Measurements from ENCODE around the gene ELFN1. TPM values are rescaled to one million over a fixed set of nuclear protein-coding genes. Genes with fewer than 3 reads are reported as not detected.

ELFN1 gene
- total RNA-seq, 2 donors from 2014 or later, result 0.06 to 0.19 TPM

DNA sequence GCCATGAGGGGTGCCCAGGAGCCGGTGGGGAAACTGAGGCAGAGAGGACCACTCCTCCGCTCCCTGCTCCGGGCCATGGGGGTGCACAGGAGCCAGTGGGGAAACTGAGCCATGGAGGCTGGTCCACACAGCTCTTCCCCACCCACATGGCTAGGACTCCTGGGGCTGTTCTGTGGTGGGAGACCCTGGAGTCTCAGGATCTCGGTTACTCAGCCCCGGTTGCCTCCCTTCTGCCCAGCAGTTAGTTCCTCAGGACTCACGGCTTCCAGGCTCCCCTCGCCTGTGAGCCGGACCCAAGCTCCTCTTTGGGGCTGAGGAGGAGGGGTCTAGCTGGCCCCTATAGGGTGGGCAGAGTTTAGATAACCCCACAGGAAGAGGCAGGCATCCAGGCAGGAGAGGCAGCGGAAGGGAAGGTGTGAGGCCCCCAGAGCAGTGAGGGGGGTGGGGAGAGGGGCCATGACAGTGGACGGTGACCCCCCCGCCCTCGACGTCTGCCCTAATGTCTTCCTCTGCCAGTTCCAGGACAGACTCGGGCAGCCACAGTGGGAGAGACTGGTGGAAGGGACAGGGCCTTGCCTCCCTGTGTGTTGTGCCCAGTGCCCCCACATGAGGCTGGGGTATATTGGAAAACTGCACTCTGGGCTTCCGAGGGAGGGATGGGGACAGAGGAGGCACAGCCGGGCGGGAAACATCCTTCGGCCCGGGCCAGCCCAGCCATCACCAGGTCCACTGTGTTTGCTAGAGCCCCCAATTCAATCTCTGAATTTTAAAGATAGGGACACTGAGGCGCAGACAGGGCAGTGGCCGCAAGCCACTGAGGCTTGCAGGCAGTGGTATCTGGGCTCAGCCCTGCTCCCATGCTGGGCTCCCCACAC is 4.3 kb downstream of the ELFN1 start:
- H3K9me3 Mint-ChIP-seq, result no peaks in the 10 kb centered on the region
- no peaks in the 10 kb centered on the region for H3K36me3 Mint-ChIP-seq (ENCODE audit: low read depth)
- no peak for ATAC-seq (replicated peaks)
- H3K27ac Mint-ChIP-seq, result no peak overlapping the region
- no peak overlapping the region for H3K4me3 Mint-ChIP-seq
- H3K27me3 Mint-ChIP-seq, result peaks cover 5% of the 10 kb centered on the region
- H3K4me1 Mint-ChIP-seq, result no peaks in the 10 kb centered on the region

DNA sequence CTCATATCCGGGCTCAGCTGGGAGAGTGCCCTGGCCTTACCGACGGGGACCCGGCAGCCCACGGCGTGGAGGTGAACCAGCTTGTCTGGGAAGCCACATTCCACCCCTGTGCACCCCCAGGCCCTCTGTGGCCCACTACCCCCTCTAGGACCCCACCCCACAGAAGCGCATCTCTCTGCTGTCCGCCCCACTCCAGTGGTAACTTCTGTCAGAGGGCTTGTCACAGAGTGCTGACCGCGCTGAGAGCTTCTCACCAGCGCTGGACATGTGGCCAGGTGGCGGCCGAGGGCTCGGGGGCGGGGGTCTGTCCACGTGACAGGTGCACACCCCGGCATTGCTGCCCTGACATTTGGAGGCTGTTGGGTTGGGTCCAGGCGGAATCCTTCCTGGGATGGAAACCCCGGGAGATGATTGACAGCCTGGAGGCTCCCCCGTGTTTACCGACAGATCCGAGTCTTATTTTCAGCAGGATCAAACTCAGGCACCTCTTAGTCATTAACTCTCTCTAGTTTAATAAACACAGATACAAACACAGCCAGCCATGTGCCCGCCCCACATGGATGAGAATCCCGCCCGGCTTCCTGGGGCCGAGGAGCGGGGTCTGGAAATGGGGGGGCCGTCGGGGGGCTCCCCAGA is 5.1 kb downstream of the ELFN1 start:
- ATAC-seq (replicated peaks), result no peak
- H3K9me3 Mint-ChIP-seq, result no peaks in the 10 kb centered on the region
- H3K27me3 Mint-ChIP-seq, result peaks cover 5% of the 10 kb centered on the region
- H3K36me3 Mint-ChIP-seq (ENCODE audit: low read depth), result no peaks in the 10 kb centered on the region
- no peak overlapping the region for H3K27ac Mint-ChIP-seq
- H3K4me1 Mint-ChIP-seq, result no peaks in the 10 kb centered on the region
- H3K4me3 Mint-ChIP-seq, result no peak overlapping the region

DNA sequence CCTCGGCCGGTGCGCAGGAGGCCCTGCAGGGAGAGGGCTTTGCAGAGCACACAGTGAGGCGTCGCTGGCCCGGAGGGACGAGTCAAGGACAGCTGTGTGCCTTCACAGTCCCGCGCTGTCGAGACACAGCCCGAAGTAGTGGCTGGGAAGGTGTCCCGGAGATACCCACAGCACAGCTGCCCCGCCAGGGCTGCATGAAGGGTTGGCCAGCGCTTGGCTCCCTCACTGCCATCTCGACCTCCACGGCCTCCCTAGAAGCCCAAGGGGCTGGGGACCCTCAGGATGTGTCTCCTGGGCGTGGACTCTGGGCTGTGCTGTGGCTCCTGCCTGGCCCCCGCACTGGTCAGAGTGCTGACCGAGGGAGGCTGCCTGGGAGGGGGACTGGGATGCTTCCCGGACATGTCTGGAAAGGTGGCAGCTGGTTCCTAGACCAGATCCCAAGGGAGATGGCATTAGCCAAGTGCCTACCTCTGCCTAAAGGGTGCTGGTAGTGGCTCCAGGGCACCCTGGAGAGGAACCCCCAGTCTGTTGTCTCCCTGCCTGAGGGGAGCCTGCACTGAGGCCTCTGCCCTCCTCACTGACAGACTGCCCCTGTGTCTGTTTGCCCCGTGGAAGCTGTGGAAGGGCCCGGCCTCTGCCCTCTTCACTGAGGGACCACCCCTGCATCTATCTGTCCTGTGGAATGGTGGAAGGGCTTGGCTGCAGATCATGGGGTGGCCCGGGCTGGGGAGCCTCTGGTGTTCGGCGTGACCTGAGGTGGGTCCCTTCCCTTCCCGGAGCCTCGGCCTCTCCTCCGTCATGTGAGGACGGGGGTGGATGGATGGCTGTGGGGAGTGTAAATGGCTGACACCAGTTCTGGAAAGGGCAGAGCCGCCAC is 5.8 kb downstream of the ELFN1 start:
- no peaks in the 10 kb centered on the region for H3K4me1 Mint-ChIP-seq
- H3K4me3 Mint-ChIP-seq, result no peak overlapping the region
- H3K9me3 Mint-ChIP-seq, result no peaks in the 10 kb centered on the region
- H3K36me3 Mint-ChIP-seq (ENCODE audit: low read depth), result no peaks in the 10 kb centered on the region
- ATAC-seq (replicated peaks), result no peak
- H3K27me3 Mint-ChIP-seq, result peaks cover 5% of the 10 kb centered on the region
- no peak overlapping the region for H3K27ac Mint-ChIP-seq

DNA sequence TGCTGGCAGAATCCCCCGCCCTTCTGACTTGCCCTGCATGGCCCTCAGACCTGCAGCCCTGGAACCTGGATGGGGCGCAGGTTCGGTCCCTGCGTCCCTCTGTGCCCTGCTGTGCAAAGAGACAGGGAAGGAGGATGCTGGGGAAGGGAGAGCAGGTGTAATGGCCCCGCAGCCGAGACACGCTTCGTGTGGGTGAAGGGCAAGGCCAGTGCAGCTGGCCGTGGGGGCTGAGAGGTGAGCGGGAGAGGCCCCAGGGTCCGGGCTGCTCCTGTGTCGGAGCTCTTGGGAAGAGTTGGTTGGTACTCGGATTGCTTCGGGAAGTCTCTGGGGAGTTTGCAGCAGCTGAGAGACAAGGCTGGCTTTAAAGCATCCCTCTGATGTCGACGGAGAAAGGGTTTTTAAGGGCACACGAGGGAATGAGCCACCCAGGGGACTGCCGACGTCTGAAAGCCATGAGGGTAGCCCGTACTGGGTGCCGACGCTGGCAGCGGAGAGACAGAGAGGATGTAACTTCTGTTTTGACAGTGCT is 6.5 kb downstream of the ELFN1 start:
- no peak for ATAC-seq (replicated peaks)
- H3K4me1 Mint-ChIP-seq, result no peaks in the 10 kb centered on the region
- no peaks in the 10 kb centered on the region for H3K36me3 Mint-ChIP-seq (ENCODE audit: low read depth)
- no peak overlapping the region for H3K4me3 Mint-ChIP-seq
- no peak overlapping the region for H3K27ac Mint-ChIP-seq
- peaks cover 6% of the 10 kb centered on the region for H3K27me3 Mint-ChIP-seq
- H3K9me3 Mint-ChIP-seq, result no peaks in the 10 kb centered on the region

DNA sequence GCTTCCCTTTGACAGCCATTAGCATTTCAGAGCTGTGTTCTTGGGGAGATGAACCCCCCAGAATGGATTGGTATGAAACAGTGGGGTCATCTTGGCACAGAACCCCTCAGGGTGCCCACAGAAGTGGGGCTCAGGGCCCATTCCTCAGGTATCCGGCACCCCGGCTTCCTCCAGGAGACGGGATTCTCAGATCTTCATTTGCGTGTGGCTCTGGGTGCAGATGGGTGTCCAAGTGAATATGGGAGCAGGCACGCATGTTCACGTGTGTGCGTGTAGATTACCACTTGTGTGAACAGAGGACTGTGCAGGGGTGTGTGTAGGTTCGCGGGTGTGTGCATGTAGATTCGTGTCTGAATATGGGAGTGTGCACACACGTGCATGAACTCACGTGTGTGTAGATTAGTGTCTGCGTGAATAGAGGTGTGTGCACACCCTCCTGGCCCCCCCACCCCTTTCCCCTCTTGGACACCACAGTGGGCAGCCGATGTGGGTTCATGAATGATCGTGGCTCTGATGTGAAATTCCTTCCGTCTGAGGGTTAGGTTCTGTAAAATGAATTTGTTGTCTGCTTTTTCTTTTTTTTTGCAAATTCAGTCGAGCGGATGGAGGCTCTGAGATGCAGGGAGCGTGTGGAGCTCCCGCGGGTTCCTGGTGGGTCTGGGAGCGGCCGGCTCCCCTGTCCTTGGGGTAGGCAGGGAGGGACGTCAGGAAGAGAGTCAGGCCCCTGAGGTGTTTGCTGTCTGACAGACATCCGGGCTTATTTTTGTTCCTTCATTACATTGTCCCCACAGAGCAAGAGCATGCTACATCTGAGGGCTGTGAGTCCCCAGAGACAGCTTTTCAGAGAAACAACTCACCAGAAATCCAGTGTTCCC is 7.4 kb downstream of the ELFN1 start:
- peaks cover 7% of the 10 kb centered on the region for H3K27me3 Mint-ChIP-seq
- H3K4me3 Mint-ChIP-seq, result no peak overlapping the region
- no peak for ATAC-seq (replicated peaks)
- H3K4me1 Mint-ChIP-seq, result no peaks in the 10 kb centered on the region
- H3K9me3 Mint-ChIP-seq, result no peaks in the 10 kb centered on the region
- H3K36me3 Mint-ChIP-seq (ENCODE audit: low read depth), result no peaks in the 10 kb centered on the region
- no peak overlapping the region for H3K27ac Mint-ChIP-seq

DNA sequence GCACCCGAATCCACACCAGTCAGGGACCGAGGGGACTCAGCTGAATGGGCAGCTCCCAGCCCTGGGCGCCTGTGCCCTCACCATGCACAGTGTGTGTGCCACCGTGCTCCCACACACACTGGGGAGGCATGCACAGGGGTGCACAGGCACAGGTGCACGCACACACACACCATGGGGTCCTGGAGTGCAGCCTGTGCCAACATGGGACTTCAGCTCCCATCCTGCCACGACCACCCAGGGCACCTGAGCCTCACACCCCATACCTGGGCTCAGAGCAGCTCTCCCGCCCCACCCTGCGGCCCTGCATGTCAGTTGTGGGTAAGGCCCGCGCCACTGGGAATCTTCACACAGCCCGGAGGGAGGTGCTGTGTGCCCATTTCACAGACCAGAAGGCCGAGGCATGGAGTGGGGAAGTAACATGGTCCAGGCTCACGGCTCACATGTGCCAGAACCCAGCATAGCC is 8.0 kb downstream of the ELFN1 start:
- Mint-ChIP-seq H3K27ac (no peak overlapping the region), H3K4me3 (no peak overlapping the region), H3K36me3 (ENCODE audit: low read depth) (no peaks in the 10 kb centered on the region), H3K27me3 (peaks cover 5% of the 10 kb centered on the region), H3K4me1 (no peaks in the 10 kb centered on the region), H3K9me3 (no peaks in the 10 kb centered on the region)
- ATAC-seq (replicated peaks), result no peak

DNA sequence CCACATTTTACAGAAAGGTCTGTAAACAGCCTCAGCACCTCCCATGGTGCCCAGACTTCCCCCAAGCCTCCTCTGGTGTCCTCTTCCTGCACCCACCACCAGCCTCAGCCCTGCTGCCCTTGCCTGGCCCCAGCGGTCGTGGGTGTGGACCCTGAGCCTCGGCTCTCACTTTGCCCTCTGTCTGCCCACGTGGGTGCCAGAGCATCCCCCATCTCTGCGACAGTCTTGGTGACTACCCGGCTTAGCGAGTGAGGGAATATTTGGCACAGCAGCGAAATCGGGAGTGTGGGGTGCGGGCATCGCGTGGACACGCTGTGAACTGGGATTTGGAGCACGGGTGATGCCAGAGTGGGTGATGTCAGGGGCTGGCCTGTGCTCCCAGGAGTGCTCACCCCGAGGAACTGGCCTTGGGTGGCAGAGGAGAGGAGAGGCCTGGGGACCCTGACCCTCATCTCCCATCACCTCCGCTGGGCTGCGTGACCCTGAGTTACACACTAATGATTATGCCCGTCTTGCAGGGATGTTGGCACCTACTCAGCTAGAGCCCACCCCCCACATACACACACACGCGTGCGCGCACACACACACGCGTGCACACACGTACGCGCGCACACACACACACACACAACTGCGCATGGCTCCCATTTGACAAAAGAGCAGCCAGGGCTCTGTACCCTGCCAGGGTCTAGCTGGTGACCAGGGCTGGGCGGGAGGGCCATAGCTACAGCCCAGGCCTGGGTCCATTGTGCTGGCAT is 8.7 kb downstream of the ELFN1 start:
- ATAC-seq (replicated peaks), result no peak
- no peak overlapping the region for H3K4me3 Mint-ChIP-seq
- no peak overlapping the region for H3K27ac Mint-ChIP-seq
- H3K9me3 Mint-ChIP-seq, result peaks cover 5% of the 10 kb centered on the region
- H3K4me1 Mint-ChIP-seq, result no peaks in the 10 kb centered on the region
- peaks cover 5% of the 10 kb centered on the region for H3K27me3 Mint-ChIP-seq
- H3K36me3 Mint-ChIP-seq (ENCODE audit: low read depth), result no peaks in the 10 kb centered on the region

DNA sequence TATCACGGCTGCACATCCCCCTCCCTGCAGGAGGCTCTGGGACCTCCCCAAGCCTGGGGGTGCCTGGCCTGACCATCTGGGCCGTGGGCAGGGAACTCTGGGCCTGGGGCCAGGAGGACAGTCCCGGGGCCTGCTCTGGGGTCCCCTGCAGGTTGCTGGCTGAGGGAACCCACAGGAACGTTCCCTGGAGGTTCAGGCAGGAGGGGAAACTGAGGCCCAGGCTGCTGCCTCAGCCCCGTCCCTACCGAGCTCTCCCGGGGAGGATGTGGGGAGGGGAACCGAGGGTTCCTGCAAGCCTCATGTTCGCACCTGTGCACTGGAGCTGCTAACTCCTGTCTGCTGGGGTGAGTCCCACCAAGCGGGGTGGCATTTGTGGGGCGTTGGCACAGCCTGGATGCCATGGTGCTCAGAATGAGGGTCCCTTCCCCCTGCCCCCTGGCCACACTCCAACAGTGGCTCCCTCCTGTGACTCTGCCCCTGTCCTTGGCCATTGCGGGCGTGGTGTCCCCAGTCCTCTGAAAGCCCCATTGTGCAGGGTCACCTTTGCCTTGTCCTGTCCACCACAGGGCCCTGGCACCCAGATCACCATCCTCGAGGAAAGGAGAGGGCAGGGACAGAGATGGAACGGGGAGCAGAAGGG is 9.4 kb downstream of the ELFN1 start:
- Mint-ChIP-seq H3K36me3 (ENCODE audit: low read depth) (no peaks in the 10 kb centered on the region), H3K27me3 (peaks cover 5% of the 10 kb centered on the region), H3K9me3 (peaks cover 5% of the 10 kb centered on the region), H3K27ac (no peak overlapping the region), H3K4me1 (no peaks in the 10 kb centered on the region), H3K4me3 (no peak overlapping the region)
- ATAC-seq (replicated peaks), result no peak

DNA sequence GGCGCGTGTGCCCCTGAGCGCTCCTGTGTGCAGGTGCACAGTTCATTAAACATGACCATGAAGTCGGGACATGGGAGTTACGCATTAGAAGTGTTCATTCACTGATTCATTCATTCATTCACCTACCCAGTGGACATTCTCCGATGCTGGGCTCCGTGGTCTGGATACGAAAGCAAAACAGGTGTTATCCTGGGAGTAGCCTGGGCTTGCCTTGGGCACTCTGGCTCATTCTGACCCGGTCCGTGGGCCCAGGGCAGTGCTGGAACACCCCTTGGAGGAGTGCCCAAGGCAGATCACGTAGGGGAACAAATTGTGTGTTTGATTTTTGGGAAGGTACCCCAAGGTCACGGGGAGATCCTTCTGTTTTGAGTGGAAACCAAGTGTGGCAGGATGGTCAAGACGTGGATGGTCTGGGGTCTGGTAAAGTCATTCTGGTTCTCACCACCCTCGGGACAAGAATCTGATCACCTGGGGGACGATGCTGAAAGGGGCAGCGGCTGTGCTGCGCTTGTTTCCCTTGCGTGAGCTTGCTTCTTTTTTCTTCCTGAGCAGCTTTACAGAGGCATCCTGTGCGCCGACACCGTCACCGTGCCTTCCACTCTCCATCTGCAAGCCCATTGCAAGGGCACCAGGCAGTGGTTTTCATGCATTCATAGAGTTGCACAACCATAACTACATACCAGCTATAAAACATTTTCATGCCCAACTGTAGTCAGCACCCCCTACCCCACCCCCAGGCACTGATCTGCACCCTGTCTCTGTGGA is 10.1 kb downstream of the ELFN1 start:
- no peaks in the 10 kb centered on the region for H3K4me1 Mint-ChIP-seq
- no peaks in the 10 kb centered on the region for H3K36me3 Mint-ChIP-seq (ENCODE audit: low read depth)
- ATAC-seq (replicated peaks), result no peak
- no peak overlapping the region for H3K4me3 Mint-ChIP-seq
- H3K9me3 Mint-ChIP-seq, result peaks cover 7% of the 10 kb centered on the region
- H3K27ac Mint-ChIP-seq, result no peak overlapping the region
- peaks cover 5% of the 10 kb centered on the region for H3K27me3 Mint-ChIP-seq

DNA sequence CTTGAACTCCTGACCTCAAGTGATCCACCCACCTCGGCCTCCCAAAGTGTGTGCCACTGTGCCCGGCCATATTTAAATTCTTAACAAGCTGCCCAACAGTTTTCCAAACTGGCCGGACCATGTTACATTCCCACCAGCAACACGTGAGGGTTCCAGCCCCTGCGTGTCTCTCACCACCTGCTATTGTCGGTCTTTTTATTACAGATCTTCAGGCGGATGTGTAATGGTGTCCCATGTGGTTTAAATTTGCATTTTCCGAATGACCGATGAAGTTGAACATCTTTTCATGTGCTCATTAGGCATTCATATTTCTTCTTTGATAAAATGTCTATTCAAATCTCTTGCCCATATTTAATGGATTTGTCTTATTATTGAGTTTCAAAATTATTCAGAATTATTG is 11.5 kb downstream of the ELFN1 start:
- no peak for ATAC-seq (replicated peaks)
- Mint-ChIP-seq H3K4me3 (no peak overlapping the region), H3K4me1 (no peaks in the 10 kb centered on the region), H3K9me3 (peaks cover 11% of the 10 kb centered on the region), H3K27ac (no peak overlapping the region), H3K36me3 (ENCODE audit: low read depth) (no peaks in the 10 kb centered on the region), H3K27me3 (peaks cover 10% of the 10 kb centered on the region)

DNA sequence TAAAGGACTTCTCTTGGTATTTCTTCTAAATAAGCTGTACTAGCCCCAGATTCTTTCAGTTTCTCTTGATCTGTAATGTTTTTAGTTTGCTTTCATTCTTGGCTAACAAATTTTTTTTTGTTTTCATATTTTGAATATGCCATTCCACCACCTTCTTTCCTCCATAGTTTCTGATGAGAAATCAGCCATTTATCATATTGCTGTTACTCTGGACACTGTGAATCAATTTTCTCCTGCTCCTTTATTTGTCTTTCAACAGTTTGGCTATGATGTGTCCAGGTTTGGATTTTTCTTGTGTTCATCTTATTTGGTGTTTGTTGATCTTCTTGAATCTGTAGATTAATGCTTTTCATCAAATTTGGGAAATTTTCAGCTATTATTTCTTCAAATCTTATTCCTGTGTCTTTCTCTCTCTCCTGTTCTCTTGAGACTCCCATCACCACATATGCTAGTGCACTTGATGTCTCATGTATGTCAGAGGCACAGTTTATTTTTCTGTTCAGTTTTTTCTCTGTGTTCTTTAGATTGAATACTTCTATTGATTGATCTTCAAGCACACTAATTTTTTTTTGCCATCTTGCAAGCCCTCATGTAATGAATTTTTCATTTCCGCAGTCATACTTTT is 15.0 kb downstream of the ELFN1 start:
- no peaks in the 10 kb centered on the region for H3K36me3 Mint-ChIP-seq (ENCODE audit: low read depth)
- H3K27me3 Mint-ChIP-seq, result peaks cover 28% of the 10 kb centered on the region
- H3K27ac Mint-ChIP-seq, result no peak overlapping the region
- peaks cover 2% of the 10 kb centered on the region for H3K4me1 Mint-ChIP-seq
- ATAC-seq (replicated peaks), result no peak
- H3K9me3 Mint-ChIP-seq, result peaks cover 18% of the 10 kb centered on the region
- H3K4me3 Mint-ChIP-seq, result no peak overlapping the region

DNA sequence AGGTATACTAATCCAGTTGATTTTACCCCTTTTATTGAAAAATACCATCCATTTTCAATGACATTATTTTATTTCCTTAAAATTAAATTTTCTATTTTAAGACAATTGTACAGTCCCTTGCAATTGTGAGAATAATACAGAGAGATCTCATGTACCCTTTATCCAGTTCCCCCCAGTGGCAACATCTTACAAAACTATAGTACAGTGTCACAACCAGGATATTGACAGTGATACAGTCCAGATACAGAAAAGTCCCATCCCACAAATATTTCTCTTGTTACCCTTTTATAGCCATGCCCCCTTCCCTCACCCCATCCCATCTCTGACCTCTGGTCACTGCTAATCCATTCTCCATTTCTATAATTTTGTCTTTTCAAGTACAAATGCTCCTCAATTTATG is 18.5 kb downstream of the ELFN1 start:
- Mint-ChIP-seq H3K4me1 (peaks cover 8% of the 10 kb centered on the region), H3K36me3 (ENCODE audit: low read depth) (no peaks in the 10 kb centered on the region), H3K4me3 (no peak overlapping the region), H3K9me3 (peaks cover 14% of the 10 kb centered on the region), H3K27me3 (peaks cover 32% of the 10 kb centered on the region), H3K27ac (no peak overlapping the region)
- no peak for ATAC-seq (replicated peaks)

Measured in activated T-helper 17 cell treated with anti-CD3 and anti-CD28 coated beads, Interleukin-2, amount 50 U/mL, for 72 hours (primary cell).